Osteoblast (primary cell): ENCODE measurements around the gene MARK3. TPM values are rescaled to one million over a fixed set of nuclear protein-coding genes. Genes with fewer than 3 reads are reported as not detected.

Experiments
- DNase-seq: peaks from one replicate; pipeline ENCODE4 v3.0.0; 2011; ENCODE audit warnings: low spot score, mixed read lengths; ENCODE audit not compliant: insufficient read length; ENCODE audit errors: missing footprints
- H2AFZ ChIP-seq: 2 replicates; pipeline ENCODE4 v1.6.0; 2011; ENCODE audit warnings: mild to moderate bottlenecking, low read length
- H3K27ac ChIP-seq: 2 replicates; pipeline ENCODE4 v1.5.1; 2011; ENCODE audit warnings: mild to moderate bottlenecking, low read depth, low read length, moderate library complexity
- H3K27me3 ChIP-seq: 2 replicates; pipeline ENCODE4 v1.6.0; 2012; ENCODE audit warnings: mild to moderate bottlenecking, control low read depth, inconsistent platforms, low read length, moderate library complexity; ENCODE audit not compliant: insufficient read depth
- H3K36me3 ChIP-seq: 2 replicates; pipeline ENCODE4 v1.5.1; 2011; ENCODE audit warnings: mild to moderate bottlenecking, low read length, control low read depth, moderate library complexity; ENCODE audit not compliant: insufficient read depth
- H3K4me1 ChIP-seq: 2 replicates; pipeline ENCODE4 v1.5.1; 2011; ENCODE audit warnings: mild to moderate bottlenecking, low read length, control low read depth, moderate library complexity; ENCODE audit not compliant: insufficient read depth
- H3K4me2 ChIP-seq: 2 replicates; pipeline ENCODE4 v1.6.0; 2011; ENCODE audit warnings: mild to moderate bottlenecking, low read length; ENCODE audit not compliant: insufficient read depth
- H3K4me3 ChIP-seq: fragments of 200-600 bp; sonication (generic); 3 replicates; pipeline ENCODE4 v1.5.1; 2012; ENCODE audit warnings: mild to moderate bottlenecking, low read length, inconsistent platforms; ENCODE audit not compliant: insufficient read depth
- H3K79me2 ChIP-seq: 2 replicates; pipeline ENCODE4 v1.6.0; 2012; ENCODE audit warnings: mild to moderate bottlenecking, low read length, control low read depth, inconsistent platforms; ENCODE audit not compliant: insufficient read depth
- H3K9me3 ChIP-seq: 2 replicates; pipeline ENCODE4 v1.5.1; 2011; ENCODE audit warnings: low read depth, low read length, control low read depth
- H4K20me1 ChIP-seq: 2 replicates; pipeline ENCODE4 v1.6.0; 2012; ENCODE audit warnings: mild to moderate bottlenecking, low read length, control low read depth; ENCODE audit not compliant: insufficient read depth
- CTCF ChIP-seq: IDR thresholded peaks from 2 replicates; pipeline ENCODE4 v1.5.1; 2011; ENCODE audit warnings: mild to moderate bottlenecking, low read depth, low read length, moderate library complexity; ENCODE audit errors: extremely low read depth
- total RNA-seq: library from RNA; depleted of rRNA; stranded (reverse); fragments of >200 nt; gene quantifications from 2 replicates; pipeline ENCODE4 v1.2.3, GENCODE V29; 2012

The MARK3 gene
- total RNA-seq, 1 donor: 101 TPM

GRCh38 chr14:103370087-103370486, 15.1 kb upstream of the MARK3 start:
- no peaks in the 10 kb centered on the region for H3K79me2 ChIP-seq
- H4K20me1 ChIP-seq: no peaks in the 10 kb centered on the region
- H2AFZ ChIP-seq: no peak overlapping the region
- H3K4me2 ChIP-seq: no peak overlapping the region
- TF ChIP-seq CTCF: no peak
- no peaks in the 10 kb centered on the region for H3K36me3 ChIP-seq
- H3K27me3 ChIP-seq: no peaks in the 10 kb centered on the region
- no peak for DNase-seq
- H3K9me3 ChIP-seq: no peaks in the 10 kb centered on the region
- no peak overlapping the region for H3K27ac ChIP-seq
- no peak overlapping the region for H3K4me3 ChIP-seq
- peaks cover 9% of the 10 kb centered on the region for H3K4me1 ChIP-seq

- DNase-seq: no peak
- Histone ChIP-seq H3K36me3 (no peaks in the 10 kb centered on the region), H3K79me2 (no peaks in the 10 kb centered on the region), H3K4me1 (peaks cover 9% of the 10 kb centered on the region), H3K4me3 (no peak overlapping the region), H2AFZ (no peak overlapping the region), H3K9me3 (no peaks in the 10 kb centered on the region), H4K20me1 (no peaks in the 10 kb centered on the region), H3K27ac (peak overlapping the region; percentile 82), H3K4me2 (peak overlapping the region; percentile 26), H3K27me3 (no peaks in the 10 kb centered on the region)
- no peak for TF ChIP-seq CTCF
These were observed 13.2 kb upstream of the MARK3 start for GRCh38 chr14:103372017-103372416.

GRCh38 chr14:103372552-103373304, 12.5 kb upstream of the MARK3 start:
- no peak overlapping the region for H3K4me3 ChIP-seq
- H3K36me3 ChIP-seq: no peaks in the 10 kb centered on the region
- DNase-seq: peak; percentile 97
- H3K4me2 ChIP-seq: peak overlapping the region; percentile 26
- no peaks in the 10 kb centered on the region for H3K27me3 ChIP-seq
- peaks cover 9% of the 10 kb centered on the region for H3K4me1 ChIP-seq
- H2AFZ ChIP-seq: peak overlapping the region; percentile 61
- no peaks in the 10 kb centered on the region for H4K20me1 ChIP-seq
- no peak for TF ChIP-seq CTCF
- H3K27ac ChIP-seq: peak overlapping the region; percentile 82
- no peaks in the 10 kb centered on the region for H3K9me3 ChIP-seq
- no peaks in the 10 kb centered on the region for H3K79me2 ChIP-seq

GRCh38 chr14:103374121-103374520, 11.1 kb upstream of the MARK3 start:
- H3K9me3 ChIP-seq: no peaks in the 10 kb centered on the region
- TF ChIP-seq CTCF: no peak
- H3K36me3 ChIP-seq: no peaks in the 10 kb centered on the region
- no peaks in the 10 kb centered on the region for H3K79me2 ChIP-seq
- peaks cover 9% of the 10 kb centered on the region for H3K4me1 ChIP-seq
- no peaks in the 10 kb centered on the region for H4K20me1 ChIP-seq
- no peak overlapping the region for H3K4me2 ChIP-seq
- no peaks in the 10 kb centered on the region for H3K27me3 ChIP-seq
- DNase-seq: no peak
- no peak overlapping the region for H3K4me3 ChIP-seq
- H2AFZ ChIP-seq: peak overlapping the region; percentile 77
- H3K27ac ChIP-seq: no peak overlapping the region
